HepG2 (cell line): Measurements from ENCODE around the gene ATP1A2. TPM values are rescaled to one million over a fixed set of nuclear protein-coding genes. Genes with fewer than 3 reads are reported as not detected.

Source experiments
- ARHGAP35 ChIP-seq: sonication (generic); formaldehyde crosslinking; IDR thresholded peaks from 2 replicates; pipeline ENCODE4 v1.9.0; 2022; ENCODE audit warnings: mild to moderate bottlenecking, inconsistent platforms, moderate library complexity, missing genetic modification reagents, borderline replicate concordance
- GABPB1 ChIP-seq: IDR thresholded peaks from 2 replicates; pipeline ENCODE4 v1.6.1; 2016; ENCODE audit warnings: mild to moderate bottlenecking, missing genetic modification reagents, moderate library complexity, missing compliant biosample characterization
- HBP1 ChIP-seq: IDR thresholded peaks from 2 replicates; pipeline ENCODE4 v1.6.1; 2016; ENCODE audit warnings: low read depth, control low read depth
- MAX ChIP-seq: IDR thresholded peaks from 2 replicates; pipeline ENCODE4 v1.6.1; 2012; ENCODE audit warnings: inconsistent platforms
- PAWR ChIP-seq: sonication (generic); formaldehyde crosslinking; IDR thresholded peaks from 2 replicates; pipeline ENCODE4 v1.4.0; 2020; ENCODE audit warnings: missing genetic modification reagents, mild to moderate bottlenecking, borderline replicate concordance
- PHF8 ChIP-seq: sonication (generic); formaldehyde crosslinking; IDR thresholded peaks from 2 replicates; pipeline ENCODE4 v1.5.0; 2020; ENCODE audit warnings: missing genetic modification reagents
- SNAI1 ChIP-seq: sonication (generic); formaldehyde crosslinking; IDR thresholded peaks from 2 replicates; pipeline ENCODE4 v1.5.0; 2020; ENCODE audit warnings: mild to moderate bottlenecking, missing genetic modification reagents, borderline replicate concordance
- ZNF33A ChIP-seq: sonication (generic); formaldehyde crosslinking; IDR thresholded peaks from 2 replicates; pipeline ENCODE4 v1.5.1; 2020; ENCODE audit warnings: missing genetic modification reagents, mild to moderate bottlenecking, moderate library complexity, borderline replicate concordance
- ZNF441 ChIP-seq: sonication (generic); formaldehyde crosslinking; IDR thresholded peaks from 2 replicates; pipeline ENCODE4 v1.7.0; 2021; ENCODE audit warnings: missing genetic modification reagents, borderline replicate concordance
- ZNF556 ChIP-seq: sonication (generic); formaldehyde crosslinking; IDR thresholded peaks from 2 replicates; pipeline ENCODE4 v1.4.0; 2020; ENCODE audit warnings: mild to moderate bottlenecking, missing genetic modification reagents, borderline replicate concordance
- ZNF557 ChIP-seq: sonication (generic); formaldehyde crosslinking; IDR thresholded peaks from 2 replicates; pipeline ENCODE4 v1.4.0; 2020; ENCODE audit warnings: missing genetic modification reagents
- ZNF574 ChIP-seq: sonication (generic); formaldehyde crosslinking; IDR thresholded peaks from 2 replicates; pipeline ENCODE4 v1.4.0; 2020; ENCODE audit warnings: missing genetic modification reagents
- polyA plus RNA-seq, 8 experiments: library from polyadenylated mRNA; depleted of rRNA in 3 of 8; stranded (reverse) in 7 of 8; unstranded in 1 of 8; fragments of >200 nt; fragmentation: Illumina TruSeq in 4 of 8; extraction: Trizol in 4 of 8; gene quantifications; 2 replicates each; pipeline versions ENCODE4 v1.2.1 to v1.2.3, GENCODE V29; 2011 to 2016; ENCODE audit warnings: low read depth in 4 of 8, missing spikeins in 1 of 8, mixed read lengths in 1 of 8; ENCODE audit not compliant: insufficient read depth in 1 of 8
- total RNA-seq, 5 experiments: library from RNA; depleted of rRNA; stranded (reverse); fragments of >200 nt; fragmentation: Illumina TruSeq; extraction: Trizol; gene quantifications; 2 replicates each; pipeline ENCODE4 v1.2.3, GENCODE V29; 2016; ENCODE audit warnings: low read depth in 1 of 5
- TF ChIP-seq, protein P1 (sequence below): sonication (generic); formaldehyde crosslinking; IDR thresholded peaks from 2 replicates; pipeline ENCODE4 v1.8.0; 2023; ENCODE audit warnings: mild to moderate bottlenecking, missing genetic modification reagents
- TF ChIP-seq, protein P2 (sequence below): sonication (generic); formaldehyde crosslinking; IDR thresholded peaks from 2 replicates; pipeline ENCODE4 v1.5.1; 2020; ENCODE audit warnings: mild to moderate bottlenecking, missing genetic modification reagents, moderate library complexity

ATP1A2 gene
- total and polyA plus RNA-seq, 2 of the 13 experiments (the other 11 are each of a cell fraction or from before 2014, with no cell fraction given), result 0.16 TPM; not detected in 1

DNA sequence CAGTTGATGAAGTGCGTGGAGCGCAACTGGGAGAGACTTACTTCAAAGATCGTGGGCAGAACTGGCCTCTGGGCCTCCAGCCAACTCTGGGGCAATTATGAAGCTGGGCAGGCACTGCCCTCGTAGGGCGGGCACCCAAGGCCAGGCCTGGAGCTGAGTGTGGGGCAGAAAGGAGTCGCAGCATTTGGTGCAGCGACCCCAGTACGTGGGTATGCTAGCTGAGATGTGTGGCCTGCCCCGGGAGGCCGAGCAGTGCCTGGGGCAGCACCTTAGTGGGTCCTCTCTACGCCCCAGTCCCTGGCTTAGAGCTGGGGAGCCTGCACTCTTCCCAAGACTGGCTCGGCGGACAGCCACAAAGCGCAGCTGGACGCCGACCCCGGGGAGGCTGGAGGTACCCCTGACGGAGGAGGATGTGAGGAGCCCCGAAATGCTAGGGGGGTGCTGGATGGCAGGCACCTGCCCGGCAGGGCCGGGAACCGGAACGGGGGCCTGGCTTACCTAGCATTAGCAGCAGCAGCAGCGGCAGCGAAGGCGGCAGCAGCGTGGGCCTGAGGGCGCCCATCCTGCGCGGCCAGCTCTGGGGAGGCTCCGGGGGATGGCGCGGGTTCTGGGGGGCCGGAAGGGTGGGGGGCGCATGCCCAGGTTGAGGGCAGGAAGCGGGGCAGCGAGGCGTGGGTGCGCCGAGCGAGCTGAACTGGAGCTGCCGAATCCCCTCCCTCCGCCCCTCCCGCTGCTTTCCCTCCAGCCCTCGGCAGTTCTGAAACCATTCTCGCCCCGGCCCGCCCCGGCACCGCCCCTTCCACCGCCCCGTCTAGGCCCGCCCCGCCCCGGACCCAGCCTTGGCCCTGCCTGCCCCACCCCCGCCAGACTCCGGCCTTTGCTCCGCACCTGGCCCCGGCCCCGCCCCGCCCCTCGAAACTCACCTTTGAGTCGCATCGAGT lies 17.4 kb upstream of the ATP1A2 start, which contains the start of gene IGSF8 (continued):
- TF ChIP-seq, protein P1, sequence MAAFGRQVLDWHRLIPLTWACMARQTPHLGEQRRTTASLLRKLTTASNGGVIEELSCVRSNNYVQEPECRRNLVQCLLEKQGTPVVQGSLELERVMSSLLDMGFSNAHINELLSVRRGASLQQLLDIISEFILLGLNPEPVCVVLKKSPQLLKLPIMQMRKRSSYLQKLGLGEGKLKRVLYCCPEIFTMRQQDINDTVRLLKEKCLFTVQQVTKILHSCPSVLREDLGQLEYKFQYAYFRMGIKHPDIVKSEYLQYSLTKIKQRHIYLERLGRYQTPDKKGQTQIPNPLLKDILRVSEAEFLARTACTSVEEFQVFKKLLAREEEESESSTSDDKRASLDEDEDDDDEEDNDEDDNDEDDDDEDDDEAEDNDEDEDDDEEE (CRISPR knock-in tag), result 0 out of 2 replicates have a peak, but pooled peaks have one; percentile 39
- TF ChIP-seq ZNF33A (CRISPR knock-in tag) (0 out of 2 replicates have a peak, but pooled peaks have one; percentile 35), ARHGAP35 (0 out of 2 replicates have a peak, but pooled peaks have one; percentile 54), GABPB1 (CRISPR knock-in tag) (peak; percentile 72; the same call in 1 of the 2 replicates), MAX (peak; percentile 51; the same call in 1 of the 2 replicates), SNAI1 (CRISPR knock-in tag) (peak; percentile 67; the same call in 1 of the 2 replicates), ZNF441 (CRISPR knock-in tag) (0 out of 2 replicates have a peak, but pooled peaks have one; percentile 33), ZNF557 (CRISPR knock-in tag) (no peak), PAWR (CRISPR knock-in tag) (peak; percentile 47; the same call in 1 of the 2 replicates), PHF8 (CRISPR knock-in tag) (peak; percentile 40), HBP1 (0 out of 2 replicates have a peak, but pooled peaks have one; percentile 30), ZNF574 (CRISPR knock-in tag) (no peak), ZNF556 (0 out of 2 replicates have a peak, but pooled peaks have one; percentile 50)
- TF ChIP-seq, protein P2, sequence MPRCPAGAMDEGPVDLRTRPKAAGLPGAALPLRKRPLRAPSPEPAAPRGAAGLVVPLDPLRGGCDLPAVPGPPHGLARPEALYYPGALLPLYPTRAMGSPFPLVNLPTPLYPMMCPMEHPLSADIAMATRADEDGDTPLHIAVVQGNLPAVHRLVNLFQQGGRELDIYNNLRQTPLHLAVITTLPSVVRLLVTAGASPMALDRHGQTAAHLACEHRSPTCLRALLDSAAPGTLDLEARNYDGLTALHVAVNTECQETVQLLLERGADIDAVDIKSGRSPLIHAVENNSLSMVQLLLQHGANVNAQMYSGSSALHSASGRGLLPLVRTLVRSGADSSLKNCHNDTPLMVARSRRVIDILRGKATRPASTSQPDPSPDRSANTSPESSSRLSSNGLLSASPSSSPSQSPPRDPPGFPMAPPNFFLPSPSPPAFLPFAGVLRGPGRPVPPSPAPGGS, result peak; percentile 46; the same call in 1 of the 2 replicates
